HepG2 (cell line): ENCODE measurements around the gene RBCK1. TPM values are rescaled to one million over a fixed set of nuclear protein-coding genes. Genes with fewer than 3 reads are reported as not detected.

Experiments
- ATAC-seq: fragments of 200-7000 bp; cut with Tn5 transposase; 3 replicates; pipeline ENCODE4 v1.9.1; 2020; ENCODE audit warnings: mild to moderate bottlenecking, moderate library complexity
- BruUV-seq: library from RNA; stranded (reverse); fragments of 400-500 nt; replicated peaks from 2 replicates; lab custom pipeline; 2021; lab: Mats Ljungman, UMichigan
- CTCF ChIA-PET: fragments of 300-600 bp; formaldehyde crosslinking; extraction: SDS; loops from one replicate; lab custom pipeline; 2021; ENCODE audit warnings: low total read pairs, inconsistent platforms, low intra/inter-chr PET ratio; lab: Yijun Ruan, JAX
- POLR2A ChIA-PET: fragments of 350-600 bp; sonication (Branson Sonifier 250); formaldehyde crosslinking; loops from one replicate; lab custom pipeline; 2020; ENCODE audit warnings: antibody characterized with exemption, inconsistent platforms; lab: Yijun Ruan, JAX
- DNase-seq: peaks from one replicate; pipeline ENCODE4 v3.0.0-alpha.2; 2015; ENCODE audit warnings: low spot score
- FAIRE-seq: peaks from 3 replicates; lab custom pipeline; 2011; peaks lifted over from hg19 to GRCh38; lab: Jason Lieb, UNC
- H2AFZ ChIP-seq: one replicate; pipeline ENCODE4 v1.6.1; 2011; ENCODE audit warnings: low read length, inconsistent platforms
- H3K27ac ChIP-seq: fragments of 300-600 bp; 3 replicates; pipeline ENCODE4 v1.8.0; 2011; ENCODE audit warnings: mixed run types, mild to moderate bottlenecking, mixed read lengths, low read length, inconsistent platforms; ENCODE audit not compliant: insufficient read depth; ENCODE audit errors: extremely low read length
- H3K27me3 ChIP-seq, 2 experiments: fragments of 200-600 bp in 1 of 2; 2 replicates in 1 of 2; 3 replicates in 1 of 2; pipeline versions ENCODE4 v1.6.0 to v1.8.0; 2011; ENCODE audit warnings: low read length in 2 of 2, mild to moderate bottlenecking in 2 of 2, moderate library complexity in 2 of 2, inconsistent platforms in 1 of 2; ENCODE audit not compliant: insufficient read depth in 2 of 2, control insufficient read depth in 1 of 2
- H3K36me3 ChIP-seq, 2 experiments: fragments of 200-600 bp in 1 of 2; replicated peaks in 1 of 2; 2 replicates in 1 of 2; 3 replicates in 1 of 2; pipeline versions ENCODE4 v1.5.1 to v1.8.0; 2011; ENCODE audit warnings: low read length in 2 of 2, inconsistent platforms in 1 of 2; ENCODE audit not compliant: insufficient read depth in 2 of 2, control insufficient read depth in 1 of 2
- H3K4me1 ChIP-seq: 2 replicates; pipeline ENCODE4 v1.5.1; 2012; ENCODE audit warnings: low read length, inconsistent platforms; ENCODE audit not compliant: insufficient read depth
- H3K4me2 ChIP-seq: 2 replicates; pipeline ENCODE4 v1.6.0; 2011; ENCODE audit warnings: low read depth, low read length, inconsistent platforms
- H3K4me3 ChIP-seq, 3 experiments: fragments of 200-600 bp in 1 of 3; sonication (generic), shearing (Covaris generic) in 1 of 3; replicated peaks in 1 of 3; 2 replicates each; pipeline ENCODE4 v1.5.1; 2011 to 2016; ENCODE audit warnings: low read length in 3 of 3, inconsistent platforms in 2 of 3, low read depth in 2 of 3, mild to moderate bottlenecking in 2 of 3, control low read depth in 1 of 3, mixed read lengths in 1 of 3; ENCODE audit not compliant: insufficient read depth in 1 of 3
- H3K79me2 ChIP-seq: one replicate; pipeline ENCODE4 v1.6.1; 2011; ENCODE audit warnings: low read length, inconsistent platforms; ENCODE audit not compliant: insufficient read depth
- H3K9ac ChIP-seq: 2 replicates; pipeline ENCODE4 v1.6.0; 2011; ENCODE audit warnings: mild to moderate bottlenecking, low read depth, low read length, inconsistent platforms; ENCODE audit not compliant: insufficient read depth
- H3K9me3 ChIP-seq: 2 replicates; pipeline ENCODE4 v1.5.1; 2012; ENCODE audit warnings: mild to moderate bottlenecking, low read length
- H4K20me1 ChIP-seq: 2 replicates; pipeline ENCODE4 v1.6.0; 2011; ENCODE audit warnings: inconsistent platforms, mild to moderate bottlenecking, low read length, moderate library complexity; ENCODE audit not compliant: insufficient read depth
- AHR ChIP-seq: IDR thresholded peaks from 2 replicates; pipeline ENCODE4 v1.6.1; 2018; ENCODE audit warnings: missing genetic modification reagents, missing compliant biosample characterization
- JARID2 ChIP-seq: sonication (generic); formaldehyde crosslinking; IDR thresholded peaks from 2 replicates; pipeline ENCODE4 v1.8.1; 2023; ENCODE audit warnings: missing genetic modification reagents, inconsistent platforms; ENCODE audit not compliant: insufficient replicate concordance
- KMT2B ChIP-seq: IDR thresholded peaks from 2 replicates; pipeline ENCODE4 v1.6.1; 2016; ENCODE audit warnings: missing genetic modification reagents, missing compliant biosample characterization
- MAFG ChIP-seq: sonication (generic); formaldehyde crosslinking; IDR thresholded peaks from 2 replicates; pipeline ENCODE4 v1.5.1; 2020; ENCODE audit warnings: mild to moderate bottlenecking, missing genetic modification reagents
- MED1 ChIP-seq: sonication (generic); formaldehyde crosslinking; IDR thresholded peaks from 2 replicates; pipeline ENCODE4 v1.4.0; 2020; ENCODE audit warnings: missing genetic modification reagents
- POLR2G ChIP-seq: fragments of 200-400 bp; formaldehyde crosslinking; IDR thresholded peaks from 2 replicates; pipeline ENCODE4 v1.6.1; 2018; ENCODE audit warnings: mild to moderate bottlenecking, low read depth, low read length, moderate library complexity
- RORA ChIP-seq: sonication (generic); formaldehyde crosslinking; IDR thresholded peaks from 2 replicates; pipeline ENCODE4 v1.5.0; 2020; ENCODE audit warnings: mild to moderate bottlenecking, missing genetic modification reagents, moderate library complexity
- WGBS: methylation state at CpG from one replicate; pipeline ENCODE4 v1.1.6; 2017; ENCODE audit warnings: low lambda C conversion rate; 5-methylcytosine and 5-hydroxymethylcytosine counted together
- in situ Hi-C: cut with HindIII; loops from 2 replicates; pipeline ENCODE4 v1.10.0; 2017; ENCODE audit warnings: low pct_unique_long_range_greater_than_20kb; ENCODE audit not compliant: extremely low pct_ligation_motif_present
- intact Hi-C: fragments of 100-400 bp; cut with micrococcal nuclease; formaldehyde crosslinking; loops from one replicate; pipeline ENCODE4 v1.10.0; 2022; ENCODE audit not compliant: unreplicated experiment
- polyA plus RNA-seq, 8 experiments: library from polyadenylated mRNA; depleted of rRNA in 3 of 8; stranded (reverse) in 7 of 8; unstranded in 1 of 8; fragments of >200 nt; fragmentation: Illumina TruSeq in 4 of 8; extraction: Trizol in 4 of 8; gene quantifications; 2 replicates each; pipeline versions ENCODE4 v1.2.1 to v1.2.3, GENCODE V29; 2011 to 2016; ENCODE audit warnings: low read depth in 4 of 8, missing spikeins in 1 of 8, mixed read lengths in 1 of 8; ENCODE audit not compliant: insufficient read depth in 1 of 8
- total RNA-seq, 5 experiments: library from RNA; depleted of rRNA; stranded (reverse); fragments of >200 nt; fragmentation: Illumina TruSeq; extraction: Trizol; gene quantifications; 2 replicates each; pipeline ENCODE4 v1.2.3, GENCODE V29; 2016; ENCODE audit warnings: low read depth in 1 of 5

The RBCK1 gene
- total and polyA plus RNA-seq, 2 of the 13 experiments (the other 11 are each of a cell fraction or from before 2014, with no cell fraction given): 149 to 215 TPM

DNA sequence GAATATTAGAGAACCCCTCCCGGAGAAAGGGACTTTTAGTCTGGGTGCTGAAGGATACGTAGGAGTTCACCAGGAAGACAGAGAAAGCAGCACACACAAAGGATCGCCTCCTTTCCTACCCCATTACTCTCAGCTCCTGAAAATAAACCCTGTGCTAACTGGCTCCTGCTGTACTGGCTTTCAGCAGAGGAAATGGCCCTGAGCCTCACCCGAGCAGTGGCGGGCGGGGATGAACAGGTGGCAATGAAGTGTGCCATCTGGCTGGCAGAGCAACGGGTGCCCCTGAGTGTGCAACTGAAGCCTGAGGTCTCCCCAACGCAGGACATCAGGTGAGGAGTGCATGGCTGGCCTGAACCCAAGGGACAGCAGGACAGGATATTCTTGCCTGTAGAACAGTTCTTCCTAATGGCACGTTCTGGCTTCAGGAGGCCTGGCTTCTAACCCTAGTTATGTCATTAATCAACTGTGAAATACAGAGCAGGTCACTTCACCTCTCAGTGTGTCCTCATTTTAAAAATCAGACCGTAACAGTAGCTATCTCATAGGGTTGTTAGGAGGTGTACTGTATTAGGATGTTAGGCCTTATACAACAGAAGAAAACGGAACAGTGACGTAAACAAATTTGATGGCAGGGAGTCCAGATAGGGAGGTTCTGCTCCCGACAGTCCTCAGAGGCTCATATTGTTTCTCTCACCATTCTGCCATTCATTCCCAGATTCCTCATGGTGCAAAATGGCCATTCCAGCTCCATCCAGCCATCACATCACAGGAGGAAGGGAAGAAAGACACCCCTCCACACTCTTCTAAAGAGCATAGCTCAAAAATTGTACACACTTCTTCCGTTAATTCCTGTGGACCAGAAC lies 1.8 kb downstream of the RBCK1 start (continued):
- no peak for TF ChIP-seq KMT2B (CRISPR knock-in tag)

DNA sequence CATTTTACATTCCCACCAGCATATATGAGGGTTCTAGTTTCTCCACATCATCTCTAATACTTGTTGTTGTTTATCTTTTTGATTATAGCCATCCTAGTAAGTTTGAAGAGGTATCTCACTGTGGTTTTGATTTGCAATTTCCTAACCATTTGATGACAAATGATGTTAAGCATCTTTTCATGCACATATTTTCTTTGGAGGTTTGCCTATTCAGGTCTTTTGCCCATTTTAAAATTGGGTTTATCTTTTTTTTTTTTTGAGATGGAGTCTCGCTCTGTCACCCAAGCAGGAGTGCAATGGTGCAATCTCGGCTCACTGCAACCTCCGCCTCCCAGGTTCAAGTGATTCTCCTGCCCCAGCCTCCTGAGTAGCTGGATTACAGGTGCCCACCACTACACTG lies 4.0 kb downstream of the RBCK1 start:
- POLR2A ChIA-PET: interaction anchor here (1.0 to 2.2 kb wide), 2 partner anchors 32 to 49 kb away, joined by 5 to 10 read pairs; partner anchors contain the start of gene TRIB3
- Histone ChIP-seq H3K4me1 (peaks cover 71% of the 10 kb centered on the region), H3K36me3 (peaks cover 19 to 65% of the 10 kb centered on the region in 2 experiments), H3K9me3 (no peaks in the 10 kb centered on the region), H4K20me1 (no peaks in the 10 kb centered on the region), H3K27me3 (no peaks in the 10 kb centered on the region; a peak in 1 of 5 replicates), H2AFZ (no peak overlapping the region), H3K4me3 (no peak overlapping the region), H3K79me2 (peaks cover 77% of the 10 kb centered on the region), H3K4me2 (no peak overlapping the region; the same call in 1 of the 2 replicates), H3K27ac (no peak overlapping the region), H3K9ac (no peak overlapping the region)
- DNase-seq (no peak), ATAC-seq (no peak), FAIRE-seq (no peak)
- in situ Hi-C loops: no loop called here
- no TSS peak for BruUV-seq
- TF ChIP-seq MAFG (no peak), AHR (CRISPR knock-in tag) (no peak), JARID2 (CRISPR knock-in tag) (no peak), RORA (CRISPR knock-in tag) (no peak), POLR2G (peak; percentile 44; the same call in 1 of the 2 replicates), MED1 (CRISPR knock-in tag) (no peak)
- intact Hi-C loops: no loop called here
- WGBS: 96% methylated on average over 3 of the region's 3 CpGs
- CTCF ChIA-PET: no interaction called here
